Stimulated activated CD4-positive, alpha-beta T cell treated with anti-CD3 and anti-CD28 coated beads, Interleukin-1b, Interleukin-23, amount 100 ng/mL, for 48 hours (primary cell): ENCODE data around the gene MLYCD.

Experiments used
- DNase-seq: peaks from one replicate; pipeline ENCODE4 v3.0.0-alpha.2; 2020

The MLYCD gene

GRCh38 chr16:83958137-83958845 is 59.4 kb downstream of the MLYCD start:
- DNase-seq: no peak

GRCh38 chr16:83958846-83959565 is 60.1 kb downstream of the MLYCD start:
- DNase-seq: no peak

GRCh38 chr16:83959656-83960434 is 60.9 kb downstream of the MLYCD start:
- no peak for DNase-seq

DNA sequence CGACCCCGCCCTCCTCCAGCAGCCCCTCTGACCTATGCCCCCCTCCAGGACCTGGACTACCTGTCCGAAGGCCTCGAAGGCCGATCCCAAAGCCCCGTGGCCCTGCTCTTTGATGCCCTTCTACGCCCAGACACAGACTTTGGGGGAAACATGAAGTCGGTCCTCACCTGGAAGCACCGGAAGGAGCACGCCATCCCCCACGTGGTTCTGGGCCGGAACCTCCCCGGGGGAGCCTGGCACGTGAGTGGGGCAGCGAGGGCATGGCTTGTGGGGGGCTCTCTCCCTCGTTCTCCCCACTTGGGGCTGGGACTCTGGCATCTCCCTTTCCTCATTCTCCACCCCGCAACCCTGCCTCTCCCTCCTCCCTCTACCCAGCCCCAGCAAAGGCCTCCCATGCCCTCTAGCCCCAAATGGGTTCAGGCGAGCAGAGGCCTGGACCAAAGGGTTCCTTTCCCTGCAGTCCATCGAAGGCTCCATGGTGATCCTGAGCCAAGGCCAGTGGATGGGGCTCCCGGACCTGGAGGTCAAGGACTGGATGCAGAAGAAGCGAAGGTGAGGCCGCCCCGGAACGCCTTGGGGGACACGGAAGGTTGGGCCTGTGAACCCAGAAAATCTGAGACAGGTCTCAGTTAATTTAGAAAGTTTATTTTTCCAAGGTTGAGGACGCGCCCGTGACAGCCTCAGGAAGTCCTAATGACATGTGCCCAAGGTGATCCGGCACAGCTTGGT is 61.8 kb downstream of the MLYCD start:
- DNase-seq: no peak

GRCh38 chr16:83961591-83961990 is 62.7 kb downstream of the MLYCD start:
- DNase-seq: no peak

GRCh38 chr16:83963277-83964119 is 64.6 kb downstream of the MLYCD start:
- DNase-seq: no peak

DNA sequence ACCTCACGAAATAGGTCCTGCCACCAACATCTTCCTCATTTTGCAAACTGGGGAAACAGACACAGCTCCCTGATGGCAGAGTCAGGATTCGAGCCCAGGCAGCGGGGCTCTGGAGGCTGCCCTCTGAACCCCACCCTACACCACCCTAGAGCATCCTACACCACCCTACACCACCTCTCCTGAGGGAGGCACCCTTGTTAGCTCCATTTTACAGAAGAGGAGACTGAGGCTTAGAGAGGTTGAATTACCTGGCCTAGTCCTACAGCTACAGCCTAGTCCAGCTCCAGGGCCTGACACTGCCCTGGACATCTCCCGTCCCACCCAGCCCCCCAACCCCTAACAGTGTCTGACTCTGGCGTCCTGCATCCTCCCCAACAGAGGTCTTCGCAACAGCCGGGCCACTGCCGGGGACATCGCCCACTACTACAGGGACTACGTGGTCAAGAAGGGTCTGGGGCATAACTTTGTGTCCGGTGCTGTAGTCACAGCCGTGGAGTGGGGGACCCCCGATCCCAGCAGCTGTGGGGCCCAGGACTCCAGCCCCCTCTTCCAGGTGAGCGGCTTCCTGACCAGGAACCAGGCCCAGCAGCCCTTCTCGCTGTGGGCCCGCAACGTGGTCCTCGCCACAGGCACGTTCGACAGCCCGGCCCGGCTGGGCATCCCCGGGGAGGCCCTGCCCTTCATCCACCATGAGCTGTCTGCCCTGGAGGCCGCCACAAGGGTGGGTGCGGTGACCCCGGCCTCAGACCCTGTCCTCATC is 65.9 kb downstream of the MLYCD start:
- DNase-seq: no peak

DNA sequence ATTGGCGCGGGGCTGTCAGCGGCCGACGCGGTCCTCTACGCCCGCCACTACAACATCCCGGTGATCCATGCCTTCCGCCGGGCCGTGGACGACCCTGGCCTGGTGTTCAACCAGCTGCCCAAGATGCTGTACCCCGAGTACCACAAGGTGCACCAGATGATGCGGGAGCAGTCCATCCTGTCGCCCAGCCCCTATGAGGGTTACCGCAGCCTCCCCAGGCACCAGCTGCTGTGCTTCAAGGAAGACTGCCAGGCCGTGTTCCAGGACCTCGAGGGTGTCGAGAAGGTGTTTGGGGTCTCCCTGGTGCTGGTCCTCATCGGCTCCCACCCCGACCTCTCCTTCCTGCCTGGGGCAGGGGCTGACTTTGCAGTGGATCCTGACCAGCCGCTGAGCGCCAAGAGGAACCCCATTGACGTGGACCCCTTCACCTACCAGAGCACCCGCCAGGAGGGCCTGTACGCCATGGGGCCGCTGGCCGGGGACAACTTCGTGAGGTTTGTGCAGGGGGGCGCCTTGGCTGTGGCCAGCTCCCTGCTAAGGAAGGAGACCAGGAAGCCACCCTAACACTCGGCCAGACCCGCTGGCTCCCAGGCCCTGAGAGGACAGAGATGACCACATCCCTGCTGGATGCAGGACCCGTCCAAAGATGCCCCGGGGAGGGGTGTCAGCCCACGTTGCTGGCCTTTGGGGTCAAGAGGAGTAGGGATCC is 66.7 kb downstream of the MLYCD start:
- DNase-seq: no peak

GRCh38 chr16:83966153-83966696 is 67.3 kb downstream of the MLYCD start:
- no peak for DNase-seq

- no peak for DNase-seq
Observed at GRCh38 chr16:83967091-83967490, 68.2 kb downstream of the MLYCD start.

GRCh38 chr16:83967838-83968305 is 69.0 kb downstream of the MLYCD start, which contains the start of gene NECAB2:
NECAB2 (plus strand) TSS chr16:83968244; CDS start chr16:83968649, 405 bp downstream.
- no peak for DNase-seq

GRCh38 chr16:83968306-83968851 is 69.5 kb downstream of the MLYCD start:
- DNase-seq: no peak

- no peak for DNase-seq
Observed at GRCh38 chr16:83968891-83969649, 70.2 kb downstream of the MLYCD start.

DNA sequence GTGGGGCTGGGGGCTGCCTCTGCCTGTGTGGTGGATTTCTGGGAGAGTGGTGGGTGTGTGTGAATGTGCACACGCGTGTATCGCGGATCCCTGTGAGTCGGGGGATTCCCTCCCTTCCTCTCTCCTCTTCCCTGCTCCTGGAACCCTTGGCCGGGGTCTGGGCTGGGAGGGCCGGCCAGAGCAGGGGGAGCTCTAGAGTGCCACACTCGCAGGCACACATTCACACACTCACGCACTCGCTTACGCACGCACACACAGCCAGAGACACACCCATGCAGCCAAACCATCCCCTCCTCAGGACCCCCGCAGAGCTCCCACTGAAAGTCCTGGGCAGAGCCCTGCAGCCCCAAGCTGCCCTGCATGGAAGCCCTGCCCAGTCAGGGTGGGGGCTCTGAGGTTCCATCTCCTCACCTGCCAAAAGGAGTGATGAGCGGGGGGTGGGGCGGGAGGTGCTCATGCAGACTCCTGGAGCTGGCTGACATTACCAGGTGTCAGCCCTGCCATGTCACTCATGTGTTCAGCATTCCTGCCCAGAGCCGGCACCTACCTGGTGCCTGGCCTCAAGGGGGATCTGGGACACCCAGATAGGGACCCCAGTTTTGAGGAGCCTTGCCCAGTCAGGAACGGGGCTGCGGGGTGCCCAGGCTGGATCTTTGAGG is 71.0 kb downstream of the MLYCD start:
- DNase-seq: no peak

- no peak for DNase-seq
Observed at GRCh38 chr16:83970430-83970815, 71.5 kb downstream of the MLYCD start.

- no peak for DNase-seq
Observed at GRCh38 chr16:83971165-83972130, 72.5 kb downstream of the MLYCD start.
